HEK293 (cell line): ENCODE results near the gene MARF1.

ENCODE experiments used
- PRDM1 ChIP-seq: fragments of 450-650 bp; formaldehyde crosslinking; IDR thresholded peaks from 2 replicates; pipeline ENCODE4; 2016; ENCODE audit warnings: missing biosample characterization, missing genetic modification characterization
- REPIN1 ChIP-seq: fragments of 450-650 bp; formaldehyde crosslinking; IDR thresholded peaks from 2 replicates; pipeline ENCODE4 v1.5.1; 2017; ENCODE audit warnings: missing biosample characterization, missing genetic modification characterization, low read depth
- ZNF558 ChIP-seq: fragments of 450-650 bp; formaldehyde crosslinking; IDR thresholded peaks from 2 replicates; pipeline ENCODE4 v1.5.1; 2016; ENCODE audit warnings: missing biosample characterization, missing genetic modification characterization
- ZSCAN30 ChIP-seq: fragments of 450-650 bp; IDR thresholded peaks from 2 replicates; pipeline ENCODE4 v1.5.1; 2018; ENCODE audit warnings: missing biosample characterization, mild to moderate bottlenecking, missing genetic modification characterization, moderate library complexity
- TF ChIP-seq, protein P1 (sequence below): fragments of 450-650 bp; formaldehyde crosslinking; IDR thresholded peaks from 2 replicates; pipeline ENCODE4 v1.5.1; 2016; ENCODE audit warnings: missing biosample characterization, missing genetic modification characterization
- TF ChIP-seq, protein P2 (sequence below): fragments of 450-650 bp; formaldehyde crosslinking; optimal IDR thresholded peaks from 2 replicates; pipeline ENCODE3; 2016; ENCODE audit warnings: missing biosample characterization, mild to moderate bottlenecking, missing genetic modification characterization
- TF ChIP-seq, protein P3 (sequence below): fragments of 450-650 bp; formaldehyde crosslinking; IDR thresholded peaks from 2 replicates; pipeline ENCODE4 v1.5.1; 2016; ENCODE audit warnings: missing biosample characterization, missing genetic modification characterization
- TF ChIP-seq, protein P4 (sequence below): fragments of 450-650 bp; formaldehyde crosslinking; IDR thresholded peaks from 2 replicates; pipeline ENCODE4 v1.5.1; 2016; ENCODE audit warnings: missing biosample characterization, missing genetic modification characterization

DNA sequence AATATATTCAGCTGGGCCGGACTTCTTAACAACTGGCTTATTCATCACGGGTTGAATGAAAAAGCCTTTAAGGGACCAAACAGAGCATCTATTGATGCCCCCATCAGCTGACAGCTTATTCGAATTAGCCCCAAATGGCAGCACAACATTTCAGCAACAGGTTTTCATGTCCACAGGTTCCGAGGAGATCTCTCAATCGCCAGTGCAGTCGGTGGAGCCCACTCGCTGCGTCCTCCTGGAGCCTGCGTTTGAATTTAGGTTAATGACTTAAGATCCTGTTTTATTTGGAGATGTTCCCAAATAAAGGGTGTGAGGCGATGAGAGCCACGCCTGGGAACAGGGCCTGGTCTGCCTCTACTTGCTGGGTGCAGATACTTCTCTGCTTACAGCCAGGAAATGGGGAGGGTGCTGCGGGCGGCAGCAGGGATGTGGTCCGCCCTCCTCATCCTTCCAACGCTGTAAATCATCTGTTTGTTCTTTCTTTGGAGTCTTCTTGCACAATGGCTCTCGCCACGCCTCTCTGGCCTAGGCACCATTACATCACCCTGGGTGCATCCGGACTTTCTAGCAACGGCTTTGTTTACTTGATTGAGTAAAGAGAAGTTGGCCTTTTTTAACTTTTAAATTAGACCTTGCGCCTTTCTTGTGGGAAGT, 29.7 kb upstream of the MARF1 start:
- TF ChIP-seq ZSCAN30 (tag by site-specific recombination), result no peak
- TF ChIP-seq, protein P1, sequence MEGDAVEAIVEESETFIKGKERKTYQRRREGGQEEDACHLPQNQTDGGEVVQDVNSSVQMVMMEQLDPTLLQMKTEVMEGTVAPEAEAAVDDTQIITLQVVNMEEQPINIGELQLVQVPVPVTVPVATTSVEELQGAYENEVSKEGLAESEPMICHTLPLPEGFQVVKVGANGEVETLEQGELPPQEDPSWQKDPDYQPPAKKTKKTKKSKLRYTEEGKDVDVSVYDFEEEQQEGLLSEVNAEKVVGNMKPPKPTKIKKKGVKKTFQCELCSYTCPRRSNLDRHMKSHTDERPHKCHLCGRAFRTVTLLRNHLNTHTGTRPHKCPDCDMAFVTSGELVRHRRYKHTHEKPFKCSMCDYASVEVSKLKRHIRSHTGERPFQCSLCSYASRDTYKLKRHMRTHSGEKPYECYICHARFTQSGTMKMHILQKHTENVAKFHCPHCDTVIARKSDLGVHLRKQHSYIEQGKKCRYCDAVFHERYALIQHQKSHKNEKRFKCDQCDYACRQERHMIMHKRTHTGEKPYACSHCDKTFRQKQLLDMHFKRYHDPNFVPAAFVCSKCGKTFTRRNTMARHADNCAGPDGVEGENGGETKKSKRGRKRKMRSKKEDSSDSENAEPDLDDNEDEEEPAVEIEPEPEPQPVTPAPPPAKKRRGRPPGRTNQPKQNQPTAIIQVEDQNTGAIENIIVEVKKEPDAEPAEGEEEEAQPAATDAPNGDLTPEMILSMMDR (tag by site-specific recombination), result no peak
- TF ChIP-seq, protein P2, sequence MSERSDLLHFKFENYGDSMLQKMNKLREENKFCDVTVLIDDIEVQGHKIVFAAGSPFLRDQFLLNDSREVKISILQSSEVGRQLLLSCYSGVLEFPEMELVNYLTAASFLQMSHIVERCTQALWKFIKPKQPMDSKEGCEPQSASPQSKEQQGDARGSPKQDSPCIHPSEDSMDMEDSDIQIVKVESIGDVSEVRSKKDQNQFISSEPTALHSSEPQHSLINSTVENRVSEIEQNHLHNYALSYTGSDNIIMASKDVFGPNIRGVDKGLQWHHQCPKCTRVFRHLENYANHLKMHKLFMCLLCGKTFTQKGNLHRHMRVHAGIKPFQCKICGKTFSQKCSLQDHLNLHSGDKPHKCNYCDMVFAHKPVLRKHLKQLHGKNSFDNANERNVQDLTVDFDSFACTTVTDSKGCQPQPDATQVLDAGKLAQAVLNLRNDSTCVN (tag by site-specific recombination), result no peak
- TF ChIP-seq ZNF558, result peak; percentile 18; the same call in 1 of the 2 replicates
- TF ChIP-seq, protein P3, sequence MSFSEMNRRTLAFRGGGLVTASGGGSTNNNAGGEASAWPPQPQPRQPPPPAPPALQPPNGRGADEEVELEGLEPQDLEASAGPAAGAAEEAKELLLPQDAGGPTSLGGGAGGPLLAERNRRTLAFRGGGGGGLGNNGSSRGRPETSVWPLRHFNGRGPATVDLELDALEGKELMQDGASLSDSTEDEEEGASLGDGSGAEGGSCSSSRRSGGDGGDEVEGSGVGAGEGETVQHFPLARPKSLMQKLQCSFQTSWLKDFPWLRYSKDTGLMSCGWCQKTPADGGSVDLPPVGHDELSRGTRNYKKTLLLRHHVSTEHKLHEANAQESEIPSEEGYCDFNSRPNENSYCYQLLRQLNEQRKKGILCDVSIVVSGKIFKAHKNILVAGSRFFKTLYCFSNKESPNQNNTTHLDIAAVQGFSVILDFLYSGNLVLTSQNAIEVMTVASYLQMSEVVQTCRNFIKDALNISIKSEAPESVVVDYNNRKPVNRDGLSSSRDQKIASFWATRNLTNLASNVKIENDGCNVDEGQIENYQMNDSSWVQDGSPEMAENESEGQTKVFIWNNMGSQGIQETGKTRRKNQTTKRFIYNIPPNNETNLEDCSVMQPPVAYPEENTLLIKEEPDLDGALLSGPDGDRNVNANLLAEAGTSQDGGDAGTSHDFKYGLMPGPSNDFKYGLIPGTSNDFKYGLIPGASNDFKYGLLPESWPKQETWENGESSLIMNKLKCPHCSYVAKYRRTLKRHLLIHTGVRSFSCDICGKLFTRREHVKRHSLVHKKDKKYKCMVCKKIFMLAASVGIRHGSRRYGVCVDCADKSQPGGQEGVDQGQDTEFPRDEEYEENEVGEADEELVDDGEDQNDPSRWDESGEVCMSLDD (tag by site-specific recombination), result no peak
- TF ChIP-seq REPIN1 (tag by site-specific recombination), result no peak
- TF ChIP-seq, protein P4, sequence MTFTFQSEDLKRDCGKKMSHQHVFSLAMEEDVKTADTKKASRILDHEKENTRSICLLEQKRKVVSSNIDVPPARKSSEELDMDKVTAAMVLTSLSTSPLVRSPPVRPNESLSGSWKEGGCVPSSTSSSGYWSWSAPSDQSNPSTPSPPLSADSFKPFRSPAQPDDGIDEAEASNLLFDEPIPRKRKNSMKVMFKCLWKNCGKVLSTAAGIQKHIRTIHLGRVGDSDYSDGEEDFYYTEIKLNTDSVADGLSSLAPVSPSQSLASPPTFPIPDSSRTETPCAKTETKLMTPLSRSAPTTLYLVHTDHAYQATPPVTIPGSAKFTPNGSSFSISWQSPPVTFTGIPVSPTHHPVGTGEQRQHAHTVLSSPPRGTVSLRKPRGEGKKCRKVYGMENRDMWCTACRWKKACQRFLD, result no peak
- 0 out of 2 replicates have a peak, but pooled peaks have one; percentile 64 for TF ChIP-seq PRDM1 (tag by site-specific recombination)
